B cell (primary cell): ENCODE results near the gene TMBIM6.

Experiments
- CTCF ChIP-seq: fragments of 200-600 bp; IDR thresholded peaks from one replicate; pipeline ENCODE4 v1.8.0; 2022; ENCODE audit warnings: antibody characterized with exemption, mild to moderate bottlenecking
- EZH2 ChIP-seq: IDR thresholded peaks from 2 replicates; pipeline ENCODE4 v1.6.1; 2012; ENCODE audit warnings: borderline replicate concordance, low read depth, mild to moderate bottlenecking, moderate library complexity, low read length; ENCODE audit not compliant: insufficient read depth, poor library complexity, severe bottlenecking

GRCh38 chr12:49796606-49797448 lies 55.5 kb downstream of the TMBIM6 start:
- TF ChIP-seq CTCF (no peak), EZH2 (no peak)
